ENCODE data around the gene NUP205.
"Not testable (repeated sequence)": the region's sequence is repeated elsewhere in the genome, so short reads cannot be mapped to it uniquely, and the experiment has no call there.

DNA sequence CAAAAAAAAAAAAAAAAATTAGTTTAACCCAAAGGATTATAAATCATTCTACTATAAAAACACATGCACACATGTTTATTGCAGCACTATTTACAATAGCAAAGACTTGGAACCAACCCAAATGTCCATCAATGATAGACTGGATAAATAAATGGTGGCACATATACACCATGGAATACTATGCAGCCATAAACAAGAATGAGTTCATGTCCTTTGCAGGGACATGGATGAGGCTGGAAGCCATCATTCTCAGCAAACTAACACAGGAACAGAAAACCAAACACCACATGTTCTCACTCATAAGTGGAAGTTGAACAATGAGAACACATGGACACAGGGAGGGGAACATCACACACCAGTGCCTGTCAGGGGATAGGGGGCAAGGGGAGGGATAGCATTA is 82.0 kb downstream of the NUP205 start:
- TF ChIP-seq, protein P1, sequence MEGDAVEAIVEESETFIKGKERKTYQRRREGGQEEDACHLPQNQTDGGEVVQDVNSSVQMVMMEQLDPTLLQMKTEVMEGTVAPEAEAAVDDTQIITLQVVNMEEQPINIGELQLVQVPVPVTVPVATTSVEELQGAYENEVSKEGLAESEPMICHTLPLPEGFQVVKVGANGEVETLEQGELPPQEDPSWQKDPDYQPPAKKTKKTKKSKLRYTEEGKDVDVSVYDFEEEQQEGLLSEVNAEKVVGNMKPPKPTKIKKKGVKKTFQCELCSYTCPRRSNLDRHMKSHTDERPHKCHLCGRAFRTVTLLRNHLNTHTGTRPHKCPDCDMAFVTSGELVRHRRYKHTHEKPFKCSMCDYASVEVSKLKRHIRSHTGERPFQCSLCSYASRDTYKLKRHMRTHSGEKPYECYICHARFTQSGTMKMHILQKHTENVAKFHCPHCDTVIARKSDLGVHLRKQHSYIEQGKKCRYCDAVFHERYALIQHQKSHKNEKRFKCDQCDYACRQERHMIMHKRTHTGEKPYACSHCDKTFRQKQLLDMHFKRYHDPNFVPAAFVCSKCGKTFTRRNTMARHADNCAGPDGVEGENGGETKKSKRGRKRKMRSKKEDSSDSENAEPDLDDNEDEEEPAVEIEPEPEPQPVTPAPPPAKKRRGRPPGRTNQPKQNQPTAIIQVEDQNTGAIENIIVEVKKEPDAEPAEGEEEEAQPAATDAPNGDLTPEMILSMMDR (IDR thresholded peaks at IDR 0.05; ENCODE audit: low read length): not testable (repeated sequence)
- not testable (repeated sequence) for TF ChIP-seq EZH2 (IDR thresholded peaks at IDR 0.05; ENCODE audit: borderline replicate concordance, low read length)

All from OCI-LY1 (cell line).